GM19043 (cell line): ENCODE data around the gene HOXB6.

ENCODE experiments used
- ATAC-seq: cut with Tn5 transposase; IDR thresholded peaks from one replicate; pipeline ENCODE4 v1.9.1; 2021; ENCODE audit warnings: low read depth; ENCODE audit not compliant: unreplicated experiment

The HOXB6 gene

GRCh38 chr17:48586355-48587258, 18.2 kb downstream of the HOXB6 start:
- ATAC-seq, result no peak

GRCh38 chr17:48584223-48584741, 20.5 kb downstream of the HOXB6 start:
- ATAC-seq, result no peak

- no peak for ATAC-seq
Observed at GRCh38 chr17:48583708-48584222, 21.0 kb downstream of the HOXB6 start.

DNA sequence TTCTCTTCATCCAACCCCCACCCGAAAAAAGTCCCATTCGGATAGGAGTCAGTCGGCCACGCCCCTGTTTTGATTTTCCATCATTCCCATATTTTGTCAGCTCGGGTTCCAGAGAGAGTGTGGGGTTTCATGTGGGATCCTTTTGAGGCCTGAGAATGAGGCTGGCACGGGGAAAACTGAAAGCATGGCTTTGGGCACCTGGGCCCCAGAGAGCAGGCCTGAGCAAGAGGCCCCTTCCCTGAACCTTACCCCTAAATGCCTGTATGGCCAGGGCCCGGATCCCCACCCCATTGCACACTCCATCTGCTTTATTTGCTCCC, 22.1 kb downstream of the HOXB6 start:
- no peak for ATAC-seq

GRCh38 chr17:48579760-48580554, 24.8 kb downstream of the HOXB6 start:
- no peak for ATAC-seq

- no peak for ATAC-seq
Observed at GRCh38 chr17:48579471-48579759, 25.4 kb downstream of the HOXB6 start.

DNA sequence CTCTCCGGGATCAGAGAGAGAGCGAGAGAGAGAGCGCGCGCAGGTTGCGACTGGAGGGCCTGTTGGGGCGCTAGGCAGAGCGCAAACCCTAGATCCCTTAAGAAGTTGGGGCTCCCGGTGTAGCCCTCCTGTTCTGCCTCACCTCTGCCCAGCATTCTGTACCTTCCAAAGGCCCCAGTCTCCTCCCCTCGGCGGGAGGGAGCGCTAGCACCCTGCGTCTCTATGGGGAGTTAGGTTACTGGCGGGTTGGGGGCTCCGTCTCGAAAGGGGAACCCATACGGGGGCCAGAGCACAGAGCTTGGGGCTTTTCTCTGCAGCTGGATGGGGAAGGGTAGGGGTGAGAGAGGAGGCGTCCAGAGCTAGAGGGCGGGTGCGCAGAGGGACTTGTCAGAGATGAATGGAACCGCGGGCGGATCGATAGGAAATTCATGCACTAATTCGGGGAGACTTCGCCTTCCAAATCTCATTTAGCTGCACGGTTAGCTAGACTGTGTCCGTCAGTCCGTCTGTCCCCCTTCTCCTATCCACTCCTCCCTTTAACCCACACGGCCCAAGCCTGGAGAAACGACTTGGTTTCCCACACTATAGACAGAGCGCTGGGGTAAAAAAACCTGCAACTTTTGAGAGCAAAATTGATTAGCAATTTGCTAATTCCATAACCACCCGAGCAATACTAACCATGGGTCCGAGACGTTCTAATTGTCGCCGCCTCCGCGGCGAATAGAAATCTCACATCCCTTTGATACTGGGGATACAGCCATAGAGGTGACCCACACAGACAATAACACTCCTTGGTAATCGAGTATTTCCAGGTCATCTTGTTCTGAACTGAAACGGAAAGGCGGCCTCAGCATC, 25.9 kb downstream of the HOXB6 start:
- ATAC-seq, result no peak

DNA sequence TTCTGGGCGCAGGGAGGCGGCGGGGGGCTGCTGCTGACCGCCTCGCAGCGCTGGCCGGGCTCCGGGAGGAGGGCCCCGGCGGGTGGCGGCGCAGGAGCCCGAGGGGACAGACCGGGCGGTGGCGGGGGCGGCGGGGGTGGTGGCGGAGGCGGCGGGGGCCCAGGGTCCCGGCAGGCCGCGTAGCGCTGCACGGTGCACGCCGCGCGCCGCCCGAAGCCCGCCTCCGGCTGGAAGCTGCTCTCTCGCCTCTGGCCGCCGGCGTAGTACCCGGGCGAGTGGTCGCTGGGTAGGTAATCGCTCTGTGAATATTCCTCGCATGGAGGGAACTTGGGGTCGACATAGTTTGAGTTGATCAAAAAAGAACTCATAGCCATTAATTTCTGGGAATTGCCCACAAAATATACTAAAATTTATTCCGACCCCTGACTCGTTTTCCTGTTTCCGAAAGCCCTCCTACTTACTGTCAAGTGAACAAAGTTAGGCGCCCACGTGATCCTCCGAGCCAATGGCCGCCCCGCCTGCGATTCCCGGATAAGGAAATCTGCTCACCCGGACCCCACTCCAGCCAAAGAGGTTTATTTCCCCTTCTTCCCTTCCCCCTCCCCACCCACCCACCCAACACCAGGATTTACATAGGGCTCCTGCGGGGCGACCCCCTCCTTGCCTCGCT, 26.7 kb downstream of the HOXB6 start, which contains the start of gene HOXB4:
TSS of gene HOXB4 (minus strand) at position 405 of the 670 bp plus-strand sequence. CDS start at position 374, 31 bp downstream.
- ATAC-seq, result no peak

GRCh38 chr17:48577330-48577945, 27.3 kb downstream of the HOXB6 start:
- ATAC-seq, result no peak

GRCh38 chr17:48576479-48577309, 28.1 kb downstream of the HOXB6 start:
- ATAC-seq, result no peak

- ATAC-seq, result no peak
Observed at GRCh38 chr17:48575673-48576478, 28.9 kb downstream of the HOXB6 start.

DNA sequence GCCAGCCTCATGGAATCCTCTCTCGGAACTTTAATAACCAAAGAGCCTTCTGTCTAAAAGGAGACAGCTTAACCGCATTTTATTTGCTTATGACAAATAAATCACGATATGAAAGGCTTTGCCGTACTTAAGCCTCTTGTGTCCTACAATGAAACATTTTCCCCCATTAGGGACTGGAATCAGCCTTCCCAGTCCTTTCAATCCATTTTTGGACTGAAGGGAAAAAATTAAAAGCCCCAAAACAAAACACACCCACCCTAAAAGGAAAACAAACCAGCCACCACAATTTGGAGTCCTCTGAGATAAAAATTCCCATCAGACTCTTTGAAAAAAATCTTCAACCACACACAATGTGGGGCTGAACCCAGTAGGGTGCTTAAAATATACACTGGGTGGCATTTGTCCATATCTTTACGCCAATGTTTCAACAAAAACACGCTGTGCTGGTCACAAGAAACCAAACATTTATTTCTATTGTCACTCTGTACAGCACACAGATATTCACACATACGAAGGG, 29.7 kb downstream of the HOXB6 start:
- no peak for ATAC-seq

DNA sequence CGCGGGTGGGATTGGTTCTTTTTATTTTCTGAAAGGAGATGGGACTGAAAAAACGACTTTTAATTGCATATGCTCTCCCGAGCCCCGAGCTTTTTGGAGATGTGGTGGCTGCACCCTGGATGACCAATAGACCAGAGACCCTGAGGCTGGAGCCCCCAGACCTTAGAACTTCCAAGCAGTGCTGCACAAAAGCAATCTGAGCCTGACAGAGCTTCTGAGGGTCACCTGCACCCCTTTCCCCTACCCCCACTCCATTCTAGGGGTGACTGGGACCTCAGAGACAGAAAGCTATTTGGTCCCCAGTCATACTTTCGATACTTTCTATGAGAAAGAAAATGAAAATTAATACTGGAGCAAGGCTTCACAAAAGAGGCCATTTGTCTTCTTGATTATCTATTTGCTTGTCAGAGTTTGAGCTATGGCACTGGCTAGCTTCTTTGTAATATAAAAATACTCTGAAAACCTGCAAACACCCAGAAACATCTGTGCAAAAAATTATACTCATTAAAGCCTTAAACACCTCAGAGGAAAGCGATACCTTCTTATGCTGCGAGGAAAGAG, 30.2 kb downstream of the HOXB6 start:
- ATAC-seq, result no peak

DNA sequence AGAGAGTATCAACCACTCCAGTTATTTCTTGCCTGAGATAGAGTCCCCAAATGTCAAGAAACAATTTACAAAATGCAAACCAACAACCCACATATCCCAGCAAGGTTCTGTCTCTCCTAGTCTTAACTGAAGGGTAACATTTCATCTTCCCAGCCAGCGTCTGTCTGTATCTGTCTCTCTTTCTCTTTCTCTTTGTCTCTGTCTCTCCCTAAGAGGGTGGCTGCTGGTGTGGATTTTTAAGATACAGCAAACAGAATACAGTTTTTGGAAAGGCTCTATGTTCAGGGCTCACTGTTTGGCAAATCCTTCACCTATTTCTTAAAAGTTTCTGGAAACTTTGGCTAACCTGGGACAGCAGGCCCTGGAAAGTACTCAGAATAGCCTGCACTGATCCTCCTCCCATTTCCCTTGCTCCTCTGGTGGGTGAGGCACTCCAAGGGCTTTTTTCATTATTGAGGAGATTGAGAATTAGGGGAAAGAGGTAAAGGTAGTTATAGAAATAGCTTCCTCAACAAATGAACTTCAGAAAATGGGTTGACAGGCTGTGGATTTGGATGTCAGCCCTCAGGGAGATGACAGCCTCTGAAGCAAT, 32.9 kb downstream of the HOXB6 start:
- no peak for ATAC-seq

- no peak for ATAC-seq
Observed at GRCh38 chr17:48571024-48571818, 33.6 kb downstream of the HOXB6 start.

DNA sequence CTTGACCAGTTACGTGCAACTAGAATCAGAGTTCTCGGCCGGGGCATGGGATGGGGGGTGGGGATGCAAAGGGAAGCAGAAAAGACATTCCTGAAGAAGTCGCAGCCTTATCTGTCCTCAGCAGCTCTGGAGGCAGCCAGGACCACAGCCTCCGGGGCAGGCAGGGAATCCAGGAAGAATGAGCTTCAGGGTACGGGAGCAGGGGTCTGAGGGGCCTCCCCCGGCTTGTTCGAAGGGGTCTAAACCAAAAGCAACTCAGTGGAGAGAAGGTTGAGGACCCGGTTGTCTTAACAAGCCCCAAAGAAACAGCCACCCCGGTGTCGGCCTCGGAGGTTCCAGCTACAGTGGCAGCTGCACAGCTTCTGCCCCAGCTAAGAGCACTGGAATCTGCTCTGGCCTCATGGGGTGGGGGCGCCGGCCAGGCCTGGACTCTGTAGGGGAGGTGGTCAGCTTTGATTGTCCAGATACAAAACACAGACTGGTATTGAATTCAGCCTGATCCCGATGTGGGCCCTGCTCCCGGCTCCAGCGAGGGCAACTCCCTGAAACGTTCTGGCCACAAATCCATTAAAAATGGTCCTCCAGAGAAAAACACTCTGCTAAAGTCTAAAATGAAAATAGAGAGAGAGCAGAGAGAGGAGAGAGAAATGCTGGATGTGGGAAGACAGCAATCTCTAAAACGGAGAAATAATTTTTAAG, 34.3 kb downstream of the HOXB6 start:
- ATAC-seq, result no peak
